Measurements from ENCODE around the gene RBM44. TPM values are rescaled to one million over a fixed set of nuclear protein-coding genes. Genes with fewer than 3 reads are reported as not detected.

Gene RBM44
- total RNA-seq, 1 experiment from 2014 or later, result 0.14 TPM

- Histone ChIP-seq H3K4me3 (ENCODE audit: low read depth, low read length) (no peak overlapping the region), H3K27me3 (replicated peaks; ENCODE audit: control insufficient read depth, insufficient read depth, low read length) (no peaks in the 10 kb centered on the region), H3K36me3 (ENCODE audit: control insufficient read depth, insufficient read depth, low read length) (no peaks in the 10 kb centered on the region), H3K4me1 (peaks cover 28% of the 10 kb centered on the region), H3K9me3 (no peaks in the 10 kb centered on the region)
- H3K36me3 Mint-ChIP-seq (ENCODE audit: insufficient read depth, unreplicated experiment), result no peaks in the 10 kb centered on the region
- DNase-seq, result no peak
- no peak overlapping the region for H3K27ac Mint-ChIP-seq (ENCODE audit: unreplicated experiment)
- BruUV-seq (replicated peaks), result no TSS peak
- intact Hi-C loops (cut with micrococcal nuclease; ENCODE audit: unreplicated experiment), result no loop called here
- TF ChIP-seq CTCF (IDR thresholded peaks at IDR 0.05; ENCODE audit: insufficient read depth in 1 of 2, low read depth in 1 of 2, low read length in 1 of 2, severe bottlenecking in 1 of 2, unreplicated experiment in 1 of 2), result no peak
- ChIA-PET POLR2A (no interaction called here), CTCF (no interaction called here)
- no peaks in the 10 kb centered on the region for H3K27me3 Mint-ChIP-seq (ENCODE audit: insufficient read depth, unreplicated experiment)
- no peaks in the 10 kb centered on the region for H3K9me3 Mint-ChIP-seq (ENCODE audit: unreplicated experiment)
- peaks cover 6% of the 10 kb centered on the region for H3K4me1 Mint-ChIP-seq (ENCODE audit: low read depth, unreplicated experiment)
- no peak overlapping the region for H3K4me3 Mint-ChIP-seq (ENCODE audit: unreplicated experiment)
Observed at GRCh38 chr2:237862528-237862895, 63.9 kb downstream of the RBM44 start.

GRCh38 chr2:237863102-237863511 lies 64.5 kb downstream of the RBM44 start:
- no TSS peak for BruUV-seq (replicated peaks)
- no peak overlapping the region for H3K4me3 ChIP-seq (ENCODE audit: low read depth, low read length)
- POLR2A ChIA-PET, result no interaction called here
- intact Hi-C loops (cut with micrococcal nuclease; ENCODE audit: unreplicated experiment), result no loop called here
- no peaks in the 10 kb centered on the region for H3K27me3 ChIP-seq (replicated peaks; ENCODE audit: control insufficient read depth, insufficient read depth, low read length)
- H3K27me3 Mint-ChIP-seq (ENCODE audit: insufficient read depth, unreplicated experiment), result no peaks in the 10 kb centered on the region
- no peak overlapping the region for H3K4me3 Mint-ChIP-seq (ENCODE audit: unreplicated experiment)
- peaks cover 28% of the 10 kb centered on the region for H3K4me1 ChIP-seq
- H3K36me3 ChIP-seq (ENCODE audit: control insufficient read depth, insufficient read depth, low read length), result no peaks in the 10 kb centered on the region
- H3K9me3 ChIP-seq, result no peaks in the 10 kb centered on the region
- no peak for TF ChIP-seq CTCF (IDR thresholded peaks at IDR 0.05; ENCODE audit: insufficient read depth in 1 of 2, low read depth in 1 of 2, low read length in 1 of 2, severe bottlenecking in 1 of 2, unreplicated experiment in 1 of 2)
- no peak overlapping the region for H3K27ac Mint-ChIP-seq (ENCODE audit: unreplicated experiment)
- no peaks in the 10 kb centered on the region for H3K9me3 Mint-ChIP-seq (ENCODE audit: unreplicated experiment)
- no peak for DNase-seq
- peaks cover 6% of the 10 kb centered on the region for H3K4me1 Mint-ChIP-seq (ENCODE audit: low read depth, unreplicated experiment)
- CTCF ChIA-PET, result no interaction called here
- H3K36me3 Mint-ChIP-seq (ENCODE audit: insufficient read depth, unreplicated experiment), result no peaks in the 10 kb centered on the region

- ChIA-PET POLR2A (interaction anchor here (0.6 kb wide), 1 partner anchor 331 kb away, joined by 3 read pairs; no protein-coding TSS in a partner anchor), CTCF (no interaction called here)
- Mint-ChIP-seq H3K4me1 (ENCODE audit: low read depth, unreplicated experiment) (peaks cover under 1% of the 10 kb centered on the region), H3K27me3 (ENCODE audit: insufficient read depth, unreplicated experiment) (no peaks in the 10 kb centered on the region), H3K36me3 (ENCODE audit: insufficient read depth, unreplicated experiment) (no peaks in the 10 kb centered on the region), H3K27ac (ENCODE audit: unreplicated experiment) (no peak overlapping the region), H3K4me3 (ENCODE audit: unreplicated experiment) (no peak overlapping the region), H3K9me3 (ENCODE audit: unreplicated experiment) (no peaks in the 10 kb centered on the region)
- Histone ChIP-seq H3K4me3 (ENCODE audit: low read depth, low read length) (no peak overlapping the region), H3K4me1 (peaks cover 24% of the 10 kb centered on the region), H3K9me3 (no peaks in the 10 kb centered on the region), H3K36me3 (ENCODE audit: control insufficient read depth, insufficient read depth, low read length) (no peaks in the 10 kb centered on the region), H3K27me3 (replicated peaks; ENCODE audit: control insufficient read depth, insufficient read depth, low read length) (no peaks in the 10 kb centered on the region)
- TF ChIP-seq CTCF (IDR thresholded peaks at IDR 0.05; ENCODE audit: insufficient read depth in 1 of 2, low read depth in 1 of 2, low read length in 1 of 2, severe bottlenecking in 1 of 2, unreplicated experiment in 1 of 2), result no peak
- no TSS peak for BruUV-seq (replicated peaks)
- intact Hi-C loops (cut with micrococcal nuclease; ENCODE audit: unreplicated experiment), result no loop called here
- DNase-seq, result no peak
Observed at GRCh38 chr2:237863689-237864443, 65.3 kb downstream of the RBM44 start.
